Eye (tissue), 1 donor: ENCODE data around the gene UTF1.

Experiments
- DNase-seq: peaks from one replicate; pipeline ENCODE4 v3.0.0-alpha.2; 2015

The UTF1 gene

GRCh38 chr10:133280391-133281059 lies 50.5 kb downstream of the UTF1 start:
- DNase-seq: no peak

- DNase-seq: no peak
Observed at GRCh38 chr10:133281084-133281483, 51.1 kb downstream of the UTF1 start.
